GM13977 (cell line): ENCODE results near the gene ACP3.

Source experiments
- DNase-seq: peaks from one replicate; pipeline ENCODE4 v3.0.0; 2012; ENCODE audit warnings: low spot score
- CTCF ChIP-seq: IDR thresholded peaks from 2 replicates; pipeline ENCODE4 v1.5.1; 2012; ENCODE audit warnings: mild to moderate bottlenecking, control low read depth; ENCODE audit not compliant: insufficient read depth; ENCODE audit errors: extremely low read depth, missing control alignments
- in situ Hi-C: fragments of 300-500 bp; cut with MboI; formaldehyde crosslinking; loops from one replicate; pipeline ENCODE4 v1.12.0; 2022; ENCODE audit warnings: low sequenced_read_pairs, low pct_unique_long_range_greater_than_20kb, mixed read lengths, inconsistent platforms; ENCODE audit not compliant: unreplicated experiment

ACP3 gene

GRCh38 chr3:132283916-132284405, 33.2 kb upstream of the ACP3 start:
- TF ChIP-seq CTCF: no peak
- in situ Hi-C loops: no loop called here
- DNase-seq: no peak

- in situ Hi-C loops: no loop called here
- TF ChIP-seq CTCF: no peak
- DNase-seq: no peak
Measured at GRCh38 chr3:132284781-132285619, 32.2 kb upstream of the ACP3 start.

GRCh38 chr3:132285620-132285945, 31.6 kb upstream of the ACP3 start:
- in situ Hi-C loops: no loop called here
- TF ChIP-seq CTCF: no peak
- no peak for DNase-seq

- in situ Hi-C loops: no loop called here
- TF ChIP-seq CTCF: no peak
- no peak for DNase-seq
Measured at GRCh38 chr3:132286035-132286434, 31.2 kb upstream of the ACP3 start.

GRCh38 chr3:132288357-132288756, 28.9 kb upstream of the ACP3 start:
- in situ Hi-C loops: no loop called here
- no peak for DNase-seq
- TF ChIP-seq CTCF: no peak

- in situ Hi-C loops: no loop called here
- no peak for TF ChIP-seq CTCF
- DNase-seq: no peak
Measured at GRCh38 chr3:132289316-132289715, 27.9 kb upstream of the ACP3 start.
